Uterus (tissue), 2 donors: Measurements from ENCODE around the gene RASAL2.

Source experiments
- POLR2A ChIP-seq, 2 donors: fragments of 450-650 bp; IDR thresholded peaks; one replicate each; pipeline ENCODE4 v1.6.1; 2016; ENCODE audit warnings: antibody characterized with exemption in 2 of 2, mild to moderate bottlenecking in 1 of 2, moderate library complexity in 1 of 2
- TF ChIP-seq, protein P1 (sequence below), 4 experiments: fragments of 200-600 bp in 2 of 4; fragments of 450-650 bp in 2 of 4; sonication (generic) in 2 of 4; IDR thresholded peaks; one replicate each; pipeline ENCODE4 v1.5.1; 2016 to 2019; ENCODE audit warnings: antibody characterized with exemption in 4 of 4, mild to moderate bottlenecking in 2 of 4, moderate library complexity in 1 of 4

DNA sequence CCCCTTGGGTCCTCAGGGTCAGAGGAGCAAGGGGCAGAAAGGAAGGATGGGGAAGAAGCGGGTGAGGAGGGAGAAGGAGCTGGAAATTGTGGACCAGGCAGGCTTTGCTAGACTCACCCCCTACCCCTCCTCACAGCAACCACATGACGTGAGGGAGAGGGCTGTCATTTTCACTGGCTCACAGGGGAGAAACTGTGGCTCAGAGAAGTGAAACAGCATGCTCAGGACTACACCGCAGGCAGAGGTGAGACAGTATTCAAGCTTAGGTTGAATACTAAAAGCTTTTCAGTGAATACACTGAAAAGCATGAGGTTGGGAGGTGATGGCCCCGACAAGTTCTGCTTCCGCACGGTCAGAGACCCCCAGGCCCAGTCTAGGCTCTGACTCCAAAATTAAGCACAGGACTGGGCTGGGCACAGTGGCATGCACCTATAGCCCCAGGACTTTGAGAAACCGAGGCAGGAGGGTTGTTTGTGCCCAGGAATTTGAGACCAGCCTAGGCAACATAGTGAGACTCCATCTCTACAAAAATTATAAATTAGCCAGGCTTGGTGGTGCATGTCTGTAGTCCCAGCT lies 404.1 kb downstream of the RASAL2 start:
- no peak for TF ChIP-seq POLR2A (IDR thresholded peaks at IDR 0.05)
- TF ChIP-seq, protein P1, sequence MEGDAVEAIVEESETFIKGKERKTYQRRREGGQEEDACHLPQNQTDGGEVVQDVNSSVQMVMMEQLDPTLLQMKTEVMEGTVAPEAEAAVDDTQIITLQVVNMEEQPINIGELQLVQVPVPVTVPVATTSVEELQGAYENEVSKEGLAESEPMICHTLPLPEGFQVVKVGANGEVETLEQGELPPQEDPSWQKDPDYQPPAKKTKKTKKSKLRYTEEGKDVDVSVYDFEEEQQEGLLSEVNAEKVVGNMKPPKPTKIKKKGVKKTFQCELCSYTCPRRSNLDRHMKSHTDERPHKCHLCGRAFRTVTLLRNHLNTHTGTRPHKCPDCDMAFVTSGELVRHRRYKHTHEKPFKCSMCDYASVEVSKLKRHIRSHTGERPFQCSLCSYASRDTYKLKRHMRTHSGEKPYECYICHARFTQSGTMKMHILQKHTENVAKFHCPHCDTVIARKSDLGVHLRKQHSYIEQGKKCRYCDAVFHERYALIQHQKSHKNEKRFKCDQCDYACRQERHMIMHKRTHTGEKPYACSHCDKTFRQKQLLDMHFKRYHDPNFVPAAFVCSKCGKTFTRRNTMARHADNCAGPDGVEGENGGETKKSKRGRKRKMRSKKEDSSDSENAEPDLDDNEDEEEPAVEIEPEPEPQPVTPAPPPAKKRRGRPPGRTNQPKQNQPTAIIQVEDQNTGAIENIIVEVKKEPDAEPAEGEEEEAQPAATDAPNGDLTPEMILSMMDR (IDR thresholded peaks at IDR 0.05) = no peak
